OCI-M1 (cell line): ENCODE measurements around the gene OR1D2.
A peak's percentile ranks its signal among the peaks of the same experiment; 100 is the strongest.
"Not testable (repeated sequence)": the region's sequence is repeated elsewhere in the genome, so short reads cannot be mapped to it uniquely, and the experiment has no call there.

Experiments
- DNase-seq: peaks from one replicate; lab custom pipeline; 2025; lab: John Stamatoyannopoulos, UW

Gene OR1D2

DNA sequence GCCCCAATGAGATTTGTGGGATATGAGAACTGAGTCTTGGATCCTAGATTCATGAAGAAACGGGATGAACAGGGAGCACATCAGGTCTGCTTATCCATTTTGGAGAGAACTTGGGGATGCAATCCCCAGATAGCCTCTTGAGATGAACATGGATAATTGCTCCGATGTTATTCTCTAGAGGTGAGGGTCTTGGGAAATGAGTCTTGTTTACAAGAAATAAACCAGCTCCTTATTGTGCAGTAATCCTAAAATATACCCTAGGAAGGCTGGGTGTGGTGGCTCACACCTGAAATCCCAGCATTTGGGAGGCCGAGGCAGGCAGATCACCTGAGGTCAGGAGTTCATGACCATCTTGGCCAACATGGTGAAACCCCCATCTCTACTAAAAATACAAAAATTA lies at the start of gene OR1D2:
TSS of gene OR1D2 (minus strand) at position 101 of the 400 bp plus-strand sequence. CDS start 11,426 bp downstream, outside the sequence.
- no peak for DNase-seq

- DNase-seq, result not testable (repeated sequence)
Observed at GRCh38 chr17:3137494-3137893, 33.3 kb upstream of the OR1D2 start.

DNA sequence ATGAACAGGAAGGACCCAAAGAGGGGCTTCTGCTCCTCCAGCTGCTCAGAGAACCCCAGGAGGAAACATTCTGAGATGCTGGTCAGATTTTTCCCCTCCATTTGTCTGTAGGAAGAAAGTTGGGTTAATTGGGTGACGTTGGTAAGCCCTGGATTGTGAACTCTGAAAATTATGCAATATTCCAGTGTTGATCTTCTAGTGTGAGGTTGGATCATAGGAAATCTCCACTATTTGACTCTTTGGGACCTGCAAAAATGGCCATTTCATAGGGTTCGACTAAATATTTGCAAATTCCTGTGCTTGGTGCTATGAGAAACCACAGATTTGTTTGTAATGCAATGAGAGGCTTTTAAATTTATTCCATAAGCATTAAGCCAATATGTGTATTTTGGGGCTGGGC lies 23.2 kb upstream of the OR1D2 start, which contains the start of gene OR1G1:
TSS of gene OR1G1 (minus strand) at position 101 of the 400 bp plus-strand sequence. CDS start at position 101, 0 bp downstream.
- no peak for DNase-seq

DNA sequence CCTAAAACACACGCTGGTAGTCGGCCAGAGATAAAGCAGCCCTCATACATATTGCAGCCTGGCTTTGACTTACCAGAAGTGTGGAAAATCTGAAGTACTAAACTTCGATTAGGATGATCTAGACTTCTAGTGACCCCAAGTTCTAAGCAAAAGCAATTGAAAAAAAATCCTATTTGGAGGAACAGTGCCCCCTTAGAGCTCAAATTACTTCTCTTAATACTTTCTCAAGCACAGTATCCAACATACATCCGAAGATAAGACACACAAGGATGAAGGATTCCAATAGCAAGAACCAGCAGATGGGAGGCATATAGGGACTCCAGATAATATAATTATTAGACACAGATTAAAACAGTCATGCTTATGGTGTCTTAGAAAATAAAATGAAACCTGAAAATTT lies 30.4 kb downstream of the OR1D2 start:
- DNase-seq, result not testable (repeated sequence)

DNA sequence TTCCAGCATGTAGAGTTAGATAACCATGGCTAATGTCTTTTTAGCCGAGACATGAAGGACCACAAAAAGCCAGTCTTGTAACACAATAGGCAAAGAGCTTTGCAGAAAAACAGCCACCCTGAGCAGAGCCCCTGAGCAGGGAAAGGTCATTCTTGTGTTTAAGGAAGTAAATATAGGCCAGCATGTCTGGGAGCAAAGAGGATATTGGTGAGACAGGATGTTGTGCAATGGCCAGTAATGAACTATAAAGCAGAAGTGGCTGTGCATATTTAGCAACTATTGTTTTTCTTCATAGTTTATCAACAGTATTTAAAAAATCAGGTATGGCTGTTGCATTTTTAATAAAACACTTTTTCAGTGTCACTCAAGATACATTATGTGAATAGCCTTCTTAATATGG lies 39.0 kb downstream of the OR1D2 start:
- DNase-seq, result peak; percentile 83

DNA sequence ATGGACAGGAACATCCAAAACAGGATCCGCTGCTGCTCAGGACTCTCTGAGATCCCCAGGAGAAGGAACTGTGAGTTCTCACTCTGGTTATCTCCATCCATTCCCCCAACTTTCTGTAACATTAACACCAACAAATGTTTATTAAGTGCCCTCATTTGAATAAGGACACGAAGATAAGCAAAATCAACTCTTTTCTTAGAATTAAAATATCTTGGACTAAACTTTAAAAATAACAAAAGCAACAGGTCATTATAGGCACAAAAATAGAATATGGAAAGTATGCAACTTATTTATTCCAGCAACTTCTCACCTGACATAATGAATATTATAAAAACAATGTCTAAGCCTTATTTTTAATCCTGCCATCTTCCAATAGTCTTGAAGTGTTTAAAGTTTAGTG lies 40.7 kb downstream of the OR1D2 start, which contains the start of gene OR1D5:
TSS of gene OR1D5 (minus strand) at position 101 of the 400 bp plus-strand sequence. CDS start at position 101, 0 bp downstream.
- DNase-seq, result not testable (repeated sequence)

GRCh38 chr17:3062824-3063377 lies 41.3 kb downstream of the OR1D2 start:
- DNase-seq, result not testable (repeated sequence)

- DNase-seq, result not testable (repeated sequence)
Observed at GRCh38 chr17:3054868-3055267, 49.4 kb downstream of the OR1D2 start.

- no peak for DNase-seq
Observed at GRCh38 chr17:3049705-3050295, 54.4 kb downstream of the OR1D2 start.

- DNase-seq, result peak; percentile 98
Observed at GRCh38 chr17:3048727-3049471, 55.3 kb downstream of the OR1D2 start.

DNA sequence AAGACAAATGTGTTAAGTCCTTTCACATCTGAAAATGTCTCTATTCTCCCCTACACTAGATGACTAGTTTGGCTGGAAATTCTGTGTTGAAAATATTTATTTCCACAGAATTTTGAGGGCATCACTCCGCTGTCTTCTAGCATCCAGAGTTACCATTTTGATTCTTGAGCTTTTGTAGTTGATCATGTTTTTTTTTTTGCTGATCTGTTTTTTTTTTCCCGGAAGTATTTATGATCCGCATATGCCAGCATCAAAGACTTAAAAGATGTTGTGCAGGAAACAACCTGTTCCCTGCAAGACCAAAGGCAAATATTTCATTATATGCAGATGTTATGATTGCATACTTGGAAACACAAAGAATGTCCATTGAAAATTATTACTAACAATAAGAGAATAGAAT lies 57.5 kb downstream of the OR1D2 start:
- no peak for DNase-seq

- peak; percentile 56 for DNase-seq
Observed at GRCh38 chr17:3043737-3044365, 60.4 kb downstream of the OR1D2 start.

DNA sequence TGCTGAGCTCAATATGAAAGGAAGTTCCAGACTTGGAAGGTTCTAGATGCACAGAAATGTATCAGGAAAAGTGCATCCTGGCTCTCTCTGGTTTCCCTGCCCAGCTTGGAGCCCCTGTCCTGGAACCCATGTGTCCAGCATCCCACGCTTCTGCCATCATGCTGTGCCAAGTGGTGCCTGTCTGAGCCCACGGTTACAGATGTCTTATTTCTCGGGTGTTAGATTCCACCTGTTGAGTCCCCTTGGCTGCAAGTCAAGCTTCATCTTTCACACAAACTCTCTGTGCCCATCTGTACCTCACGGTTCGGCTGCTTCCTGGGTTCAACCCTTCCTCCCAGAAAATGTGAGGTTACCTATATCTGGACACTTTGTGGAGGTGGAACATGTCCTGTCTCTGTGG lies 63.3 kb downstream of the OR1D2 start:
- DNase-seq, result no peak

GRCh38 chr17:3039736-3040135 lies 64.5 kb downstream of the OR1D2 start:
- DNase-seq, result peak; percentile 33

GRCh38 chr17:3038941-3039340 lies 65.3 kb downstream of the OR1D2 start:
- no peak for DNase-seq
